ENCODE measurements around the gene TET2. TPM values are rescaled to one million over a fixed set of nuclear protein-coding genes. Genes with fewer than 3 reads are reported as not detected.

TET2 gene
- total and polyA plus RNA-seq, 2 donors from 2014 or later, result 1.8 to 31.5 TPM

GRCh38 chr4:105304085-105304484 is 157.4 kb downstream of the TET2 start:
- Histone ChIP-seq H3K27me3 (ENCODE audit: control insufficient read depth, insufficient read depth, low read length) (no peaks in the 10 kb centered on the region), H3K4me1 (ENCODE audit: control insufficient read depth in 2 of 3, insufficient read depth in 2 of 3, low read depth in 1 of 3, low read length in 3 of 3) (no peaks in the 10 kb centered on the region), H3K9me3 (ENCODE audit: control insufficient read depth in 2 of 3, insufficient read depth in 1 of 3, low read length in 3 of 3) (peaks cover 0 to 8% (median 0%) of the 10 kb centered on the region in 3 donors), H3K9ac (ENCODE audit: low read length in 3 of 3) (no peak overlapping the region), H3K27ac (ENCODE audit: low read depth in 2 of 2, low read length in 2 of 2) (no peak overlapping the region), H3K36me3 (ENCODE audit: control insufficient read depth in 2 of 3, insufficient read depth in 3 of 3, low read length in 3 of 3) (no peaks in the 10 kb centered on the region), H3K4me3 (ENCODE audit: low read length in 3 of 3) (no peak overlapping the region)
- FAIRE-seq, result no peak
- TF ChIP-seq, protein P1, sequence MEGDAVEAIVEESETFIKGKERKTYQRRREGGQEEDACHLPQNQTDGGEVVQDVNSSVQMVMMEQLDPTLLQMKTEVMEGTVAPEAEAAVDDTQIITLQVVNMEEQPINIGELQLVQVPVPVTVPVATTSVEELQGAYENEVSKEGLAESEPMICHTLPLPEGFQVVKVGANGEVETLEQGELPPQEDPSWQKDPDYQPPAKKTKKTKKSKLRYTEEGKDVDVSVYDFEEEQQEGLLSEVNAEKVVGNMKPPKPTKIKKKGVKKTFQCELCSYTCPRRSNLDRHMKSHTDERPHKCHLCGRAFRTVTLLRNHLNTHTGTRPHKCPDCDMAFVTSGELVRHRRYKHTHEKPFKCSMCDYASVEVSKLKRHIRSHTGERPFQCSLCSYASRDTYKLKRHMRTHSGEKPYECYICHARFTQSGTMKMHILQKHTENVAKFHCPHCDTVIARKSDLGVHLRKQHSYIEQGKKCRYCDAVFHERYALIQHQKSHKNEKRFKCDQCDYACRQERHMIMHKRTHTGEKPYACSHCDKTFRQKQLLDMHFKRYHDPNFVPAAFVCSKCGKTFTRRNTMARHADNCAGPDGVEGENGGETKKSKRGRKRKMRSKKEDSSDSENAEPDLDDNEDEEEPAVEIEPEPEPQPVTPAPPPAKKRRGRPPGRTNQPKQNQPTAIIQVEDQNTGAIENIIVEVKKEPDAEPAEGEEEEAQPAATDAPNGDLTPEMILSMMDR (IDR thresholded peaks at IDR 0.05; ENCODE audit: borderline replicate concordance, extremely low read depth, insufficient read depth), result no peak
- DNase-seq, result no peak
- intact Hi-C loops (cut with DNase I), result no loop called here

GRCh38 chr4:105305019-105305836 is 158.6 kb downstream of the TET2 start:
- TF ChIP-seq, protein P1 (IDR thresholded peaks at IDR 0.05; ENCODE audit: borderline replicate concordance, extremely low read depth, insufficient read depth), result no peak
- intact Hi-C loops (cut with DNase I), result no loop called here
- no peak overlapping the region for H3K9ac ChIP-seq (ENCODE audit: low read length in 3 of 3)
- no peaks in the 10 kb centered on the region for H3K27me3 ChIP-seq (ENCODE audit: control insufficient read depth, insufficient read depth, low read length)
- no peak overlapping the region for H3K4me3 ChIP-seq (ENCODE audit: low read length in 3 of 3)
- H3K36me3 ChIP-seq (ENCODE audit: control insufficient read depth in 2 of 3, insufficient read depth in 3 of 3, low read length in 3 of 3), result no peaks in the 10 kb centered on the region
- no peak for DNase-seq
- H3K27ac ChIP-seq (ENCODE audit: low read depth in 2 of 2, low read length in 2 of 2), result no peak overlapping the region
- FAIRE-seq, result no peak
- H3K9me3 ChIP-seq (ENCODE audit: control insufficient read depth in 2 of 3, insufficient read depth in 1 of 3, low read length in 3 of 3), result peaks cover 0 to 8% (median 0%) of the 10 kb centered on the region in 3 donors
- no peaks in the 10 kb centered on the region for H3K4me1 ChIP-seq (ENCODE audit: control insufficient read depth in 2 of 3, insufficient read depth in 2 of 3, low read depth in 1 of 3, low read length in 3 of 3)

- FAIRE-seq (no peak), DNase-seq (no peak)
- Histone ChIP-seq H3K9ac (ENCODE audit: low read length in 3 of 3) (no peak overlapping the region), H3K4me1 (ENCODE audit: control insufficient read depth in 2 of 3, insufficient read depth in 2 of 3, low read depth in 1 of 3, low read length in 3 of 3) (no peaks in the 10 kb centered on the region), H3K27me3 (ENCODE audit: control insufficient read depth, insufficient read depth, low read length) (no peaks in the 10 kb centered on the region), H3K36me3 (ENCODE audit: control insufficient read depth in 2 of 3, insufficient read depth in 3 of 3, low read length in 3 of 3) (no peaks in the 10 kb centered on the region), H3K27ac (ENCODE audit: low read depth in 2 of 2, low read length in 2 of 2) (no peak overlapping the region), H3K4me3 (ENCODE audit: low read length in 3 of 3) (no peak overlapping the region), H3K9me3 (ENCODE audit: control insufficient read depth in 2 of 3, insufficient read depth in 1 of 3, low read length in 3 of 3) (peaks cover 0 to 8% (median 0%) of the 10 kb centered on the region in 3 donors)
- intact Hi-C loops (cut with DNase I), result no loop called here
- TF ChIP-seq, protein P1 (IDR thresholded peaks at IDR 0.05; ENCODE audit: borderline replicate concordance, extremely low read depth, insufficient read depth), result no peak
Observed at GRCh38 chr4:105306158-105306781, 159.6 kb downstream of the TET2 start.
